ENCODE results near the gene PAX9. TPM values are rescaled to one million over a fixed set of nuclear protein-coding genes. Genes with fewer than 3 reads are reported as not detected.
A peak's percentile ranks its signal among the peaks of the same experiment; 100 is the strongest.

Gene PAX9
- total RNA-seq, 3 donors from 2014 or later = 0.64 to 4.9 (median 1.3) TPM

DNA sequence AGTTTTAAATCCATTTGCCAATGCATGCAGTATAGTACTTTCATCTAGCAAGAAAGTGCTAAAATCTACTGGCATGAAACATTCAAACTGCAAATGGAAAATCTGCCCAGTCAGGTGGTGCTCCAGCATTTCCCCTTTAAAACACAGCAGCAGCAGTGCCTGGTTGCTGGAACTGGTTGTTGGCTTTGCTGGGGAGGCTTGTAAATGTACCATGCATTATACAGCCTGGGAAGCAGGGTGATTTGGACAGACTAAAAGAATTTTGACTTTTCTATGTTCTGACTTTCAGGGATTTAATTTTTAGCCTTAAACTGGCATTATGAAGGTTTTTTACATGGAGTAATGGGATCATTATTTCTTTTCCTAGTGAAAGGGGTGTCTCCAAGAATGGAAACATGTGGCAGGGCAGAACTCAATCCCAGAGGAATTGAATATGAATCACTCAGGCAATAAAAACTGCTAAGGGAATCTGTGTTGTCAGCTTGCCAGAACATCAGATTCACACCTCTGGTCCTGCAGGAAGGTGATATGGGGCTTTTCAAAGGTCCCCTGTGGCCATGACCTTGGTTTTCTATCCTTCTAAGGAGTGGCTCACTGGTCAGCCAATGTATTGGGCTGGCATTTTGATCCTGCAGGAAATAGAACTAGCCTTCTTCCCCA is 9.0 kb upstream of the PAX9 start:
- H3K9me3 ChIP-seq = no peaks in the 10 kb centered on the region
- peaks cover 9 to 98% of the 10 kb centered on the region in 2 donors for H3K27me3 ChIP-seq
- H3K4me3 ChIP-seq = no peak overlapping the region
- intact Hi-C loops (cut with DNase I; ENCODE audit: low total_unique reads) = no loop called here
- no peaks in the 10 kb centered on the region for H3K36me3 ChIP-seq
- TF ChIP-seq, protein P1, sequence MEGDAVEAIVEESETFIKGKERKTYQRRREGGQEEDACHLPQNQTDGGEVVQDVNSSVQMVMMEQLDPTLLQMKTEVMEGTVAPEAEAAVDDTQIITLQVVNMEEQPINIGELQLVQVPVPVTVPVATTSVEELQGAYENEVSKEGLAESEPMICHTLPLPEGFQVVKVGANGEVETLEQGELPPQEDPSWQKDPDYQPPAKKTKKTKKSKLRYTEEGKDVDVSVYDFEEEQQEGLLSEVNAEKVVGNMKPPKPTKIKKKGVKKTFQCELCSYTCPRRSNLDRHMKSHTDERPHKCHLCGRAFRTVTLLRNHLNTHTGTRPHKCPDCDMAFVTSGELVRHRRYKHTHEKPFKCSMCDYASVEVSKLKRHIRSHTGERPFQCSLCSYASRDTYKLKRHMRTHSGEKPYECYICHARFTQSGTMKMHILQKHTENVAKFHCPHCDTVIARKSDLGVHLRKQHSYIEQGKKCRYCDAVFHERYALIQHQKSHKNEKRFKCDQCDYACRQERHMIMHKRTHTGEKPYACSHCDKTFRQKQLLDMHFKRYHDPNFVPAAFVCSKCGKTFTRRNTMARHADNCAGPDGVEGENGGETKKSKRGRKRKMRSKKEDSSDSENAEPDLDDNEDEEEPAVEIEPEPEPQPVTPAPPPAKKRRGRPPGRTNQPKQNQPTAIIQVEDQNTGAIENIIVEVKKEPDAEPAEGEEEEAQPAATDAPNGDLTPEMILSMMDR (IDR thresholded peaks at IDR 0.05) = no peak
- TF ChIP-seq POLR2A (IDR thresholded peaks at IDR 0.05) (no peak), POLR2AphosphoS5 (IDR thresholded peaks at IDR 0.05) (no peak)
- peaks cover 0 to 7% of the 10 kb centered on the region in 2 donors for H3K4me1 ChIP-seq
- H3K27ac ChIP-seq = no peak overlapping the region
- DNase-seq (ENCODE audit: low spot score in 2 of 2) = no peak

DNA sequence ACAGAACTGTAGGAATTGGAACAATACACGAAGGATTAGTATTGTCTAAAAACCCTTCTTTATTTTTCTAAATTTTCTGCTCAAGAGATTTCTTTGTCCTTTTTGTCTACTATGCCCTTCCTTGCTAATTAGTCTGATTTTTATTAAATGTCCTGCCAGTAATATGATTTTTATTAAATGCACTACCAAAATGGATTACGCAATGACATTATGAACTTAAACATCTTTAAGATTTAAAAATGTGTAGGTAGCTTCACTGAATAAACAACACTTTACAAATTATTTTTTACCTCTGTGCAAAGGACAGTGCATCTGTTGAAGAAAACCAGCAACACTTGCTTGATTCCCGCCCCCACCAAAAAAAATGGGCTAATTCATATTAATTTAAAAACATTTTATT is 8.2 kb upstream of the PAX9 start:
- no peak for TF ChIP-seq POLR2AphosphoS5 (IDR thresholded peaks at IDR 0.05)
- TF ChIP-seq, protein P1 (IDR thresholded peaks at IDR 0.05) = no peak
- Histone ChIP-seq H3K4me3 (no peak overlapping the region), H3K27me3 (peaks cover 10 to 98% of the 10 kb centered on the region in 2 donors), H3K9me3 (no peaks in the 10 kb centered on the region), H3K27ac (no peak overlapping the region), H3K36me3 (no peaks in the 10 kb centered on the region), H3K4me1 (peaks cover 0 to 6% of the 10 kb centered on the region in 2 donors)
- no peak for DNase-seq (ENCODE audit: low spot score in 2 of 2)
- intact Hi-C loops (cut with DNase I; ENCODE audit: low total_unique reads) = no loop called here

DNA sequence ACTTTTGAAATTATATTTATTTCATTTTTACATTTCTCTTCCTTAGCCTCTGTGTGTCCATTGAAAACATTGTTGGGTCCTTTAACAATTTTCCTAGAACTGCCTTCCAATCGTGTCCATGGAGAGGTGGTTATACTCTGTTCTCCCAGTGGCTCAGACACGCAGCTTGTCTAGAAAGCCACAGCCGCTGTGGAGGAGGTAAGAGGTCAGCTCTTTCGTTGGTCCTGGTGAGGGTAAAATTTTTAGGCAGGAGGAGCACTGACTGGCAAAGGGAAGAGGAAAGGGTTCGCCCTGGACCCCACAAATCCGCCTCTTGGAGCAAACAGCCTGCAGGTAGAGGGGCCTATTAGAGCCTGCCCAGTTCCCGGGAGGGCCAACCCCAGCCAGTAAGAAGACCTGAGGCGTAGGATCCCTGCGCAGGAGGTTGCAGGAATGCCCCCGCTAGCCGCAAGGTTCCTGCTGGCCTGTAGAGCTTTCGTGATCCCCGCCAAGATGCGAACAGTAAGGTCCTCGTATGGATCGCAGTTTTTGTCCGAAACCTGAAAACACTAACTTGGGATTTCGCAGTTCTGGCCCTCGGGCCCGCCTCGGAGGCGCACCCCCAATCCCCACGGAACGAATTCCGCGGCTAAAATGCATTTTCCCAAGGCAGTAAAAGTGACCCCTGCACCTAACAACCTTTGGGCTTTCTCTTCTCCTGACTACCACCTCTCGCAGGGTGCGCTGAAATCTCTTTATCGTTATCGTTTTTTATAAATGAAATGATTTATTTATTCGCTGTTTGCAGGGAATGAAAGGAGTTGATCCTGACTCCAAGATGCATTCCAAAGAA is 7.5 kb upstream of the PAX9 start:
- intact Hi-C loops (cut with DNase I; ENCODE audit: low total_unique reads) = no loop called here
- no peak for TF ChIP-seq POLR2A (IDR thresholded peaks at IDR 0.05)
- no peak for TF ChIP-seq POLR2AphosphoS5 (IDR thresholded peaks at IDR 0.05)
- TF ChIP-seq, protein P1 (IDR thresholded peaks at IDR 0.05) = no peak
- Histone ChIP-seq H3K4me1 (peaks cover 0 to 6% of the 10 kb centered on the region in 2 donors), H3K27me3 (peaks cover 10 to 98% of the 10 kb centered on the region in 2 donors), H3K4me3 (no peak overlapping the region), H3K36me3 (no peaks in the 10 kb centered on the region), H3K27ac (no peak overlapping the region), H3K9me3 (no peaks in the 10 kb centered on the region)
- no peak for DNase-seq (ENCODE audit: low spot score in 2 of 2)

DNA sequence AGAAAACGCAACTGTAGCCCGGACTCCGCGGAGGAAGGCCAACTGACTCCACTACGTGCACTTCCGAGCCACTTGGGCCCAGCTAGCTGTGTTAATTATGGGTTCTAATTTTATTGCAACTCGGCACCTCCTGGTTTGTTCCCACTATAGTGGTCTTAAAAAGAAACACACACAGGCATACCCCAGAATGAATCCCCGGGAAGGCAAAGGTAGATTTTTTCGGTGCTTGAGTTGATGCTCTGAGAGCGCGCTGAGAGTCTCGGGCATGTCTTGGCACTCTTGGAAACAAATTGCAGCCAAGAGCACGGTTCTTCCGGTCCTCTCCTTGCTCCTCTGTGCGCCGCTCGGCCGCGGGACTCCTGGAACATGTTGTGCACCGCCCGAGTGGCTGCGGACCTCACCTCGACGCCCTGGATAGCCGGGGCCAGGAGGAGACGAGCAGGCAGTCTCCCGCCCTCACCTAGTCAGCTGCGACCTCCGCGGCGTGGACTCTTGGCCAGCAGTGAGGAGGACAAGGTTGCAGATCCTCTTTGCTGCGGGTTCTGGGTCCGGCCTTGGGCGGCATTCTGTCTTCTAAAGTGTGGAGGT is 6.8 kb upstream of the PAX9 start:
- Histone ChIP-seq H3K4me1 (peaks cover 0 to 6% of the 10 kb centered on the region in 2 donors), H3K4me3 (no peak overlapping the region), H3K27me3 (peaks cover 10 to 98% of the 10 kb centered on the region in 2 donors), H3K27ac (no peak overlapping the region), H3K36me3 (no peaks in the 10 kb centered on the region), H3K9me3 (no peaks in the 10 kb centered on the region)
- intact Hi-C loops (cut with DNase I; ENCODE audit: low total_unique reads) = no loop called here
- DNase-seq (ENCODE audit: low spot score in 2 of 2) = no peak
- no peak for TF ChIP-seq POLR2AphosphoS5 (IDR thresholded peaks at IDR 0.05)
- TF ChIP-seq, protein P1 (IDR thresholded peaks at IDR 0.05) = no peak
- TF ChIP-seq POLR2A (IDR thresholded peaks at IDR 0.05) = no peak

DNA sequence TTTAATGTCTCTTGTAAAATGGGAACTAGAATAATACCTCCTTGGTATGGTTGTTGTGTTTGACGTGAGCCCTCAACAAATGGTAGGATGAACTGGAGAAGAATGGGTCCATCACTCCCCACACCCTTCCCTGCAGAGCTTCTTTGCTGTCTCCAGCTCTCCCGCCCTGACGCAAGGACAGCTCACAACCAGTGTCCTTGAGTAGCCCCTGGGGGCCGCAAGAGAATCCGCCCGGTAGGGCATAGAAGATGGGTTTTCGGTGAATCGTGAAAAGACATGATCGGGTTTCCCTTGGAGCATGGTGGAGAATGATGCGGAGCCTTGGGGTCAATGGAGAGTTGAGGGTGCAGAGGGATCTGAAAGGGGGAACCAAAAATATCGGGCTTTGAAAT is 6.1 kb upstream of the PAX9 start:
- Histone ChIP-seq H3K4me1 (peaks cover 0 to 6% of the 10 kb centered on the region in 2 donors), H3K27me3 (peaks cover 10 to 98% of the 10 kb centered on the region in 2 donors), H3K36me3 (no peaks in the 10 kb centered on the region), H3K9me3 (no peaks in the 10 kb centered on the region), H3K27ac (no peak overlapping the region), H3K4me3 (peak overlapping the region in 1 of 3 donors; percentile 56)
- TF ChIP-seq POLR2AphosphoS5 (IDR thresholded peaks at IDR 0.05) (no peak), POLR2A (IDR thresholded peaks at IDR 0.05) (no peak)
- TF ChIP-seq, protein P1 (IDR thresholded peaks at IDR 0.05) = no peak
- intact Hi-C loops (cut with DNase I; ENCODE audit: low total_unique reads) = no loop called here
- DNase-seq (ENCODE audit: low spot score in 2 of 2) = no peak

Data from breast epithelium (tissue), 4 donors.